ENCODE data around the gene AGK.

DNA sequence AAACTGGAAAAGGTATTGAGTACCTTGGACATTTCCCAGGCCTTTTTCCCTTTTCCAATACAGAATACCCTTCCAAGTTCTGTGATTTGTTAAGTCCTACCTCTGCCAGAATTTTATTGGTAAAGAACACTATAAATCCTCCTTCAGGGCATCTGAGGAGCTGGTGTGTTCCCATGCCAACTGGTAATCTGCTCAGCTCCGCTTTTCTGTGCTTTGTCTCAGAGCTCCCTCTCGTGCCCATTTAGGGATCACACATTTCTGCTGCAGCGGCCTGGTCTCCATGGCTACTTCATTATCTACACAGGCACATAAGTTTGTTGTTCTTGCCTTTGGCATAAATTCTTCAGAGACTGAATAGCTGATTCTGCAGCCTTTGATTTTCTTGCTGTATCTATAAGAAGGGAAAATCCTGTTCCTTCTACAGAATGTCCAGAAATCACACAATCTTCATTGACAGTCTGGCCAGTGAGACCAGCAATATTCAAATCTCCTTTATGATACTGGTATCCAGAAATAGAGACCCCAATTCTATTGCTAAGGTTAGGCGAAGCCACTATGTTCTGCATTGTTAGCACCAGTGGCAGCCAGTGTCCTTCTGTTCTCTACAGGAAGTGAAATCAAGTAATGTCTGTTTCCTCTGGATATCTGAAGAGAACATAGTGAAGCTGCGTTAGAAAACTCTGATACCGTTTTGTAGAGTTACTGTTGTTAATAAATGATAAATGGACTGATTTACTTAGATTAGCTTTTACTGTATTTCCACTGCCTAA, 98.8 kb downstream of the AGK start:
- no peak for TF ChIP-seq POLR2A (IDR thresholded peaks at IDR 0.05; ENCODE audit: low read depth, low read length)
- no peak for TF ChIP-seq POLR2AphosphoS5 (IDR thresholded peaks at IDR 0.05; ENCODE audit: low read depth, low read length)
- no peak for TF ChIP-seq TAF1 (IDR thresholded peaks at IDR 0.05; ENCODE audit: low read depth, low read length)
- TF ChIP-seq POU2F2 (IDR thresholded peaks at IDR 0.05; ENCODE audit: low read depth, low read length) = 0 out of 2 replicates have a peak, but pooled peaks have one; percentile 34

Measured in GM12891 (cell line).